GM23338 (cell line): ENCODE results near the gene SLCO3A1. TPM values are rescaled to one million over a fixed set of nuclear protein-coding genes. Genes with fewer than 3 reads are reported as not detected.

Experiments
- ATAC-seq: fragments of 200-7000 bp; cut with Tn5 transposase; 3 replicates; pipeline ENCODE4 v1.9.1; 2020
- DNase-seq: peaks from one replicate; pipeline ENCODE4 v3.0.0-alpha.2; 2015; ENCODE audit warnings: low spot score
- H2AFZ ChIP-seq: fragments of 200-600 bp; sonication (generic); 2 replicates; pipeline ENCODE4 v1.8.0; 2016; ENCODE audit warnings: antibody characterized with exemption, mild to moderate bottlenecking, moderate library complexity
- H3F3A ChIP-seq: fragments of 200-600 bp; sonication (generic); replicated peaks from 2 replicates; pipeline ENCODE4 v1.8.0; 2017; ENCODE audit warnings: antibody characterized with exemption, mixed run types, low read depth
- H3K27ac ChIP-seq: fragments of 200-600 bp; sonication (generic); 2 replicates; pipeline ENCODE4 v1.6.1; 2016; ENCODE audit warnings: low read depth
- H3K27me3 ChIP-seq: fragments of 200-600 bp; sonication (generic); 2 replicates; pipeline ENCODE4 v1.8.0; 2016; ENCODE audit warnings: mild to moderate bottlenecking, mixed run types, moderate library complexity; ENCODE audit not compliant: insufficient read depth
- H3K36me3 ChIP-seq: fragments of 200-600 bp; sonication (generic); 2 replicates; pipeline ENCODE4 v1.8.0; 2016; ENCODE audit warnings: mild to moderate bottlenecking; ENCODE audit not compliant: insufficient read depth
- H3K4me1 ChIP-seq: fragments of 200-600 bp; sonication (generic); 2 replicates; pipeline ENCODE4 v1.8.0; 2016; ENCODE audit warnings: mild to moderate bottlenecking, moderate library complexity; ENCODE audit not compliant: insufficient read depth
- H3K4me2 ChIP-seq: fragments of 200-600 bp; sonication (generic); 2 replicates; pipeline ENCODE4 v1.7.1; 2017; ENCODE audit warnings: mixed run types
- H3K4me3 ChIP-seq: fragments of 200-600 bp; sonication (generic); 2 replicates; pipeline ENCODE4 v1.6.1; 2016; ENCODE audit warnings: mixed run types
- H3K79me2 ChIP-seq: fragments of 200-600 bp; sonication (generic); replicated peaks from 2 replicates; pipeline ENCODE4 v1.8.0; 2017; ENCODE audit warnings: mild to moderate bottlenecking; ENCODE audit not compliant: insufficient read depth
- H3K9me2 ChIP-seq: fragments of 200-600 bp; sonication (generic); 2 replicates; pipeline ENCODE4 v1.8.0; 2017; ENCODE audit not compliant: insufficient read depth
- H4K20me1 ChIP-seq: fragments of 200-600 bp; sonication (generic); replicated peaks from 2 replicates; pipeline ENCODE4 v1.8.0; 2017; ENCODE audit warnings: mild to moderate bottlenecking; ENCODE audit not compliant: insufficient read depth
- H3K27ac Mint-ChIP-seq: 2 replicates; pipeline ENCODE4 v1.8.0; 2020; ENCODE audit warnings: inconsistent platforms, mild to moderate bottlenecking, moderate library complexity, mixed read lengths
- H3K27me3 Mint-ChIP-seq: 3 replicates; pipeline ENCODE4 v1.8.0; 2022; ENCODE audit warnings: low read depth, mild to moderate bottlenecking, moderate library complexity, mixed read lengths, inconsistent platforms; ENCODE audit not compliant: insufficient read depth, poor library complexity
- H3K36me3 Mint-ChIP-seq: 3 replicates; pipeline ENCODE4 v1.8.0; 2021; ENCODE audit warnings: low read depth, mild to moderate bottlenecking, inconsistent platforms, moderate library complexity, mixed read lengths
- H3K4me1 Mint-ChIP-seq: 3 replicates; pipeline ENCODE4 v1.8.0; 2020; ENCODE audit warnings: mild to moderate bottlenecking, inconsistent platforms, mixed read lengths
- H3K4me3 Mint-ChIP-seq: 3 replicates; pipeline ENCODE4 v1.8.0; 2021; ENCODE audit warnings: moderate library complexity, mild to moderate bottlenecking, inconsistent platforms, mixed read lengths
- H3K9me3 Mint-ChIP-seq: 3 replicates; pipeline ENCODE4 v1.8.0; 2020; ENCODE audit warnings: moderate library complexity, mild to moderate bottlenecking, inconsistent platforms, mixed read lengths
- CREB1 ChIP-seq: fragments of 250-450 bp; sonication (Bioruptor Pico); IDR thresholded peaks from 2 replicates; pipeline ENCODE4 v1.5.0; 2020; ENCODE audit warnings: low read depth, mild to moderate bottlenecking, moderate library complexity
- CTCF ChIP-seq, 2 experiments: fragments of 200-600 bp in 1 of 2; sonication (generic) in 1 of 2; conservative IDR thresholded peaks; 2 replicates each; pipeline versions ENCODE4 v1.5.1 to v1.6.1; 2016 to 2017; ENCODE audit warnings: antibody characterized with exemption in 2 of 2, low read depth in 2 of 2, mild to moderate bottlenecking in 2 of 2, moderate library complexity in 1 of 2
- ETS1 ChIP-seq: IDR thresholded peaks from 2 replicates; pipeline ENCODE4 v1.6.1; 2016; ENCODE audit warnings: antibody characterized with exemption
- EZH2 ChIP-seq: fragments of 200-600 bp; sonication (generic); IDR thresholded peaks from one replicate; pipeline ENCODE4 v1.8.0; 2017; ENCODE audit warnings: antibody characterized with exemption, mild to moderate bottlenecking, low read depth; ENCODE audit not compliant: unreplicated experiment
- EZH2phosphoT487 ChIP-seq: fragments of 200-600 bp; sonication (generic); IDR thresholded peaks from one replicate; pipeline ENCODE4 v1.8.1; 2018; ENCODE audit warnings: antibody characterized with exemption; ENCODE audit not compliant: unreplicated experiment
- JUNB ChIP-seq: IDR thresholded peaks from one replicate; pipeline ENCODE4 v1.6.1; 2016; ENCODE audit warnings: antibody characterized with exemption; ENCODE audit not compliant: unreplicated experiment
- NANOG ChIP-seq: IDR thresholded peaks from 2 replicates; pipeline ENCODE4 v1.6.1; 2016; ENCODE audit warnings: antibody characterized with exemption, borderline replicate concordance
- POLR2AphosphoS5 ChIP-seq: IDR thresholded peaks from 2 replicates; pipeline ENCODE4 v1.6.1; 2016; ENCODE audit warnings: antibody characterized with exemption, low read depth
- REST ChIP-seq: IDR thresholded peaks from one replicate; pipeline ENCODE4 v1.6.1; 2018; ENCODE audit warnings: antibody characterized with exemption; ENCODE audit not compliant: unreplicated experiment
- STAT1 ChIP-seq: IDR thresholded peaks from one replicate; pipeline ENCODE4 v1.6.1; 2016; ENCODE audit warnings: antibody characterized with exemption; ENCODE audit not compliant: unreplicated experiment
- ZNF114 ChIP-seq: fragments of 250-450 bp; sonication (Bioruptor Pico); IDR thresholded peaks from 2 replicates; pipeline ENCODE4 v1.5.0; 2020; ENCODE audit warnings: mild to moderate bottlenecking, moderate library complexity
- ZNF331 ChIP-seq: fragments of 250-450 bp; sonication (Bioruptor Pico); IDR thresholded peaks from 2 replicates; pipeline ENCODE4 v1.5.0; 2020; ENCODE audit warnings: low read depth, mild to moderate bottlenecking, moderate library complexity
- ZNF462 ChIP-seq: fragments of 250-450 bp; sonication (Bioruptor Pico); IDR thresholded peaks from 2 replicates; pipeline ENCODE4 v1.5.0; 2020; ENCODE audit warnings: mild to moderate bottlenecking, moderate library complexity
- polyA plus RNA-seq: library from polyadenylated mRNA; unstranded; fragments of >200 nt; fragmentation: Nextera tagmentation; extraction: Ambion mirVana; gene quantifications from 2 replicates; pipeline ENCODE4 v1.2.1, GENCODE V29; 2016
- total RNA-seq: library from RNA; depleted of rRNA; stranded (reverse); fragments of >200 nt; shearing (Covaris generic); gene quantifications from 2 replicates; pipeline ENCODE4 v1.2.3, GENCODE V29; 2014

The SLCO3A1 gene
- total and polyA plus RNA-seq, 2 experiments from 2014 or later, result 7.3 to 9.4 TPM

GRCh38 chr15:91881569-91882297 lies 28.2 kb downstream of the SLCO3A1 start:
- Histone ChIP-seq H3K36me3 (no peaks in the 10 kb centered on the region), H3K79me2 (peaks cover 11% of the 10 kb centered on the region), H3F3A (no peaks in the 10 kb centered on the region), H3K4me3 (no peak overlapping the region), H3K4me2 (peak overlapping the region; percentile 5), H2AFZ (no peak overlapping the region), H3K4me1 (peaks cover 28% of the 10 kb centered on the region), H3K27me3 (no peaks in the 10 kb centered on the region), H4K20me1 (no peaks in the 10 kb centered on the region), H3K9me2 (no peaks in the 10 kb centered on the region), H3K27ac (no peak overlapping the region)
- H3K4me1 Mint-ChIP-seq, result peaks cover 36% of the 10 kb centered on the region
- DNase-seq, result peak; percentile 64
- H3K27me3 Mint-ChIP-seq, result peaks cover 4% of the 10 kb centered on the region
- peak overlapping the region; percentile 19; the same call in 1 of the 3 replicates for H3K4me3 Mint-ChIP-seq
- H3K9me3 Mint-ChIP-seq, result no peaks in the 10 kb centered on the region
- peak; percentile 65 for ATAC-seq
- TF ChIP-seq CTCF (conservative IDR thresholded peaks at IDR 0.05; ENCODE audit: low read depth in 2 of 2), result no peak
- TF ChIP-seq STAT1, result no peak
- TF ChIP-seq POLR2AphosphoS5, result no peak
- no peak for TF ChIP-seq ETS1
- no peak for TF ChIP-seq EZH2phosphoT487
- TF ChIP-seq EZH2, result no peak
- TF ChIP-seq ZNF114, result no peak
- no peak for TF ChIP-seq CREB1 (CRISPR knock-in tag)
- no peak for TF ChIP-seq ZNF331
- TF ChIP-seq JUNB, result no peak
- TF ChIP-seq REST, result no peak
- peak; percentile 40; the same call in 1 of the 2 replicates for TF ChIP-seq NANOG
- peak; percentile 42; the same call in 1 of the 2 replicates for TF ChIP-seq ZNF462
- H3K36me3 Mint-ChIP-seq, result no peaks in the 10 kb centered on the region
- H3K27ac Mint-ChIP-seq, result 0 out of 2 replicates have a peak overlapping the region, but pooled peaks have one; percentile 22
